ENCODE data around the gene CDC34.

DNA sequence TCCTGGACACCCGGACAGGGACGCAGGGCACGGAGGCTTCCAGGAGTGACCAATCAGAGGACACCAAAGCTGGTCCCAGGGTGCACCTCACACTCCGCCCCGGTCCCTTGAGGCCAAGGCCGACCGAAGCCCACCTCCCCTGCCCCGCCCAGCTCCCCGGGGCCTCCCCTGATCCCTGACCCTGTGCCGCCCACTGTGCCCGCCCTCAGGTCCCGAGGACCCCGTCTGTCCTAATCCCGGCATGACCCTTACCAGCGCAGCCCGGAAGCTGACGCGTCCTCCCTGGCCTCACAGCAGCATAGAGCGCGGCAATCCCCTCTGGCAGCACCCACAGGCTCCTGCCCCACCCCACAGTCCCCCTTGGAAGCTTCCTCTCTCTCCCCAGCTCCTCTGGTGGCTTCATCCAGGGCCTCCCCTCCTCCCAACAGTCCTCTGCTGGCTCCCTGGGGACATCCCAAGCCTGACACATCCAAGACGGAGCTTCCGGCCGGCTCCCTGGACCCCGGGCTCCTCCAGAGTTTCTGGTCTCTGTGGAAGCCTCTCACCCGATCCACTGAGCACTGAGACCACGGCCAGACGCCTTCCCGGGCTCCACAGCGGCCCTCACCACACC, 7.4 kb upstream of the CDC34 start:
- TF ChIP-seq, protein P1, sequence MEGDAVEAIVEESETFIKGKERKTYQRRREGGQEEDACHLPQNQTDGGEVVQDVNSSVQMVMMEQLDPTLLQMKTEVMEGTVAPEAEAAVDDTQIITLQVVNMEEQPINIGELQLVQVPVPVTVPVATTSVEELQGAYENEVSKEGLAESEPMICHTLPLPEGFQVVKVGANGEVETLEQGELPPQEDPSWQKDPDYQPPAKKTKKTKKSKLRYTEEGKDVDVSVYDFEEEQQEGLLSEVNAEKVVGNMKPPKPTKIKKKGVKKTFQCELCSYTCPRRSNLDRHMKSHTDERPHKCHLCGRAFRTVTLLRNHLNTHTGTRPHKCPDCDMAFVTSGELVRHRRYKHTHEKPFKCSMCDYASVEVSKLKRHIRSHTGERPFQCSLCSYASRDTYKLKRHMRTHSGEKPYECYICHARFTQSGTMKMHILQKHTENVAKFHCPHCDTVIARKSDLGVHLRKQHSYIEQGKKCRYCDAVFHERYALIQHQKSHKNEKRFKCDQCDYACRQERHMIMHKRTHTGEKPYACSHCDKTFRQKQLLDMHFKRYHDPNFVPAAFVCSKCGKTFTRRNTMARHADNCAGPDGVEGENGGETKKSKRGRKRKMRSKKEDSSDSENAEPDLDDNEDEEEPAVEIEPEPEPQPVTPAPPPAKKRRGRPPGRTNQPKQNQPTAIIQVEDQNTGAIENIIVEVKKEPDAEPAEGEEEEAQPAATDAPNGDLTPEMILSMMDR (IDR thresholded peaks at IDR 0.05; ENCODE audit: low read depth, low read length, missing input control): no peak
- TF ChIP-seq TAF1 (conservative IDR thresholded peaks at IDR 0.05): no peak
- TF ChIP-seq, protein P2, sequence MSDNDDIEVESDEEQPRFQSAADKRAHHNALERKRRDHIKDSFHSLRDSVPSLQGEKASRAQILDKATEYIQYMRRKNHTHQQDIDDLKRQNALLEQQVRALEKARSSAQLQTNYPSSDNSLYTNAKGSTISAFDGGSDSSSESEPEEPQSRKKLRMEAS (IDR thresholded peaks at IDR 0.05): no peak

All from liver (tissue), 3 donors.